Measurements from ENCODE around the gene MT1F. TPM values are rescaled to one million over a fixed set of nuclear protein-coding genes. Genes with fewer than 3 reads are reported as not detected.

The MT1F gene
- total and polyA plus RNA-seq, 9 of the 15 experiments (the other 6 are each of a cell fraction or from before 2014, with no cell fraction given) = 0.18 to 0.68 (median 0.29) TPM; not detected in 5

- TF ChIP-seq E2F6 (IDR thresholded peaks at IDR 0.05; ENCODE audit: borderline replicate concordance in 1 of 2, extremely low read depth in 1 of 2, insufficient read depth in 1 of 2, insufficient read length in 1 of 2, low read depth in 1 of 2, low read length in 1 of 2, poor library complexity in 1 of 2, severe bottlenecking in 1 of 2) = peak in 1 of 2 experiments; percentile 26
- 0 out of 4 replicates have a peak, but pooled peaks of 1 of the 2 experiments have one; percentile 4 for TF ChIP-seq RCOR1 (IDR thresholded peaks at IDR 0.05; ENCODE audit: borderline replicate concordance in 1 of 2, low read depth in 2 of 2, low read length in 2 of 2)
- peak; percentile 93 for TF ChIP-seq ZC3H11A (IDR thresholded peaks at IDR 0.05; ENCODE audit: low read depth, low read length)
- TF ChIP-seq ZSCAN29 (IDR thresholded peaks at IDR 0.05) = no peak
- peak; percentile 44 for TF ChIP-seq CCNT2 (IDR thresholded peaks at IDR 0.05; ENCODE audit: borderline replicate concordance, extremely low read depth, insufficient read length, low read depth, low read length)
- no peak for TF ChIP-seq COPS2 (conservative IDR thresholded peaks at IDR 0.05)
- TF ChIP-seq NCOA2 (IDR thresholded peaks at IDR 0.05; ENCODE audit: partially characterized antibody in 2 of 2) = no peak
- TF ChIP-seq VEZF1 (CRISPR knock-in tag; IDR thresholded peaks at IDR 0.05) = peak; percentile 51; the same call in 1 of the 2 replicates
- TF ChIP-seq UBTF (IDR thresholded peaks at IDR 0.05; ENCODE audit: borderline replicate concordance in 1 of 2, low read depth in 2 of 2, low read length in 2 of 2) = no peak
- TF ChIP-seq ZBTB33 (CRISPR knock-in tag; IDR thresholded peaks at IDR 0.05) = no peak
- no peak for TF ChIP-seq ATF1 (CRISPR knock-in tag; IDR thresholded peaks at IDR 0.05)
- 0 out of 2 replicates have a peak, but pooled peaks have one; percentile 15 for TF ChIP-seq ATF1 (tag; IDR thresholded peaks at IDR 0.05)
- TF ChIP-seq ID3 (CRISPR knock-in tag; IDR thresholded peaks at IDR 0.05) = no peak
- no peak for TF ChIP-seq ID3 (tag; IDR thresholded peaks at IDR 0.05)
- no peak for TF ChIP-seq ZNF184 (CRISPR knock-in tag; IDR thresholded peaks at IDR 0.05)
- no peak for TF ChIP-seq ELF4 (CRISPR knock-in tag; IDR thresholded peaks at IDR 0.05)
- peak; percentile 18; the same call in 1 of the 2 replicates for TF ChIP-seq L3MBTL2 (IDR thresholded peaks at IDR 0.05)
- peak; percentile 47; the same call in 1 of the 2 replicates for TF ChIP-seq CTBP1 (IDR thresholded peaks at IDR 0.05; ENCODE audit: borderline replicate concordance)
- peak; percentile 90 for TF ChIP-seq MTF1 (CRISPR knock-in tag; IDR thresholded peaks at IDR 0.05; ENCODE audit: borderline replicate concordance)
- peak; percentile 97 for TF ChIP-seq LARP7 (IDR thresholded peaks at IDR 0.05)
These were observed 24.4 kb downstream of the MT1F start, which contains the start of gene MT1X (continued) for GRCh38 chr16:56681939-56682702.
